SHP77 (cell line): ENCODE measurements around the gene LCOR.

Source experiments
- DNase-seq, 2 experiments: peaks; one replicate each; lab custom pipeline; 2025; lab: John Stamatoyannopoulos, UW

LCOR gene

GRCh38 chr10:97012470-97012869, 180.4 kb downstream of the LCOR start:
- no peak for DNase-seq

- no peak for DNase-seq
Measured at GRCh38 chr10:97013568-97013967, 181.5 kb downstream of the LCOR start.

DNA sequence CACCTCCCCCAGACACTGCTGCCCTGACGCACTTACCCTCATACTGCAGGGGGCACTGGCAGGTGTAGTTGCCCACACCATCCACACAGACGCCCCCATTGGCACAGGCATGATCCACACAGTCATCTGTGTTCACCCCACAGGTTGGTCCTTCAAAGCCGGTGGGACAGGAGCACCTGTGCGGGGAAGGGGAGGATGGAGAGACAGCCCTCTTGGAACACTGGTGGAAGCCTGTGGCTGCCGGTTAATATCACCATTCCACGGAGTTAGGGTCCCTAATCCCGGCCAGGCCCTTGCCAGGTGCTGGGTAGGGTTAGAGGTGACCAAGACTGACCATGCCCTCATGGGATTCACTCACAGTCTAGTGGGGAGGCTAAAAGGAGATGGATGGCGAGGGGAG, 181.9 kb downstream of the LCOR start:
- DNase-seq = no peak

- no peak for DNase-seq
Measured at GRCh38 chr10:97015240-97015639, 183.1 kb downstream of the LCOR start.

- no peak for DNase-seq
Measured at GRCh38 chr10:97016728-97017473, 184.8 kb downstream of the LCOR start.

DNA sequence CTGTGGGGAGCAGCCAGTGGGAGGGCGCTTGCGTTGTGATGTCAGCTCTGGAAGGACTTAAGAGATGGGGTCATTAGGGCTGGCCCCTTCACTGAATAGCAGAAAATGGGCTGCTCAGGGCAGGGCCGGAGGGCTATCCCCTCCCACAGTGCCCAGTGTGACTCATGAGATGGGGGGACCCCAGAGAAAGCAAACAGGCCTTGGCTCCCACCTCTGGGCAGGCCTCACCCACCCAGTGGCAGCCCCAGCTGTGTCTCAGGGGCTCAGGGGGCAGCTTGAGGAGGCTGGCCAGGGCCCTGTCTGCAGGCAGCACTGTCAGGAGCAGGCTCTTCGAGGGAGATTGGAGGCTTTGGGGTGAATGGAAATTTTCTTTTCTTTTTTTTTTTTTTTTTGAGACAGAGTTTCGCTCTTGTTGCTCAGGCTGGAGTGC, 185.4 kb downstream of the LCOR start:
- no peak for DNase-seq

DNA sequence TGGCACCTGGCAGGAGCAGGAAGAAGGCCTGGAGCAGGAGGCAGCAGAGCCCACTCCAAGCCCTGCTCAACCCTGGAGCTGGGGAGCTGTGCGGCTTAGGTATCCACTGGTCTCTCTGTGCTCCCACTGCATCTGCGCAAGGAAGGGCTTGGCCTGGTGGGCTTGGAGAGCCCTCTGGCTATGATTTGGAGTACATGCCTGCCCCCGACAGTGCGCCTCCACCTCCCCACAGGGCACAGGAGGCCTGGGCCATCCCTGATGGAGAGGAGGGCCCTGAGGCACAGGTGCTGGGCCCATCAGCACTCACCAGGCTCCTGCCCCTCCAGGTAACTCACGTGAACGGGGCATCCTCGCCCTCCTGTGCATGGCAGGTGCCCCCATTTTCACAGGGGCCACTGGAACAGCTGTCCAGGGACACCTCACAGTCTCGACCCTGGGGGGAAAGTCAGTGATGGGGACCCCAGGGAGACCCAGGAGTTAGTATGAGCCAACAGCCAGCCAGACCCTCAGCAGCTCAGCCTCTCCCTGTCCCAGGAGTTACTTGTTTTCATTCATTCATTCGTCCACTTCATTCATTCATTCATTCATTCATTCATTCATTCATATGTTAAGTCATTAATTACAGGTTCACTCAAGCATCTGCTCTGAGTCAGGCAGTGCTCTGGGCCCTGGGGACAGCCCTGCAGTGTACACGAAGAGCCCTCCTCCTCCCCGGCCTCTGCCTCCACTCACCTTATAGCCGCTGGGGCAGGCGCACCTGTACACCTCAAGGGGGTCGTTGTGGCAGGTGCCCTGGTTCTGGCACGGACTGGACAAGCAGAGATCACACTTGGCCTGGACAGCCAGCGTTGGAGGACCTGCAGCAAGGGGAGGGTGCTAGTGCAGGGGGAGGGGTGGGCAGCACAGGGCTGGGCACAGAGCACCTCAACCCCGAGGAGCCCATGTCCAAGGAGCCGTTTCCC, 186.4 kb downstream of the LCOR start:
- DNase-seq = no peak

DNA sequence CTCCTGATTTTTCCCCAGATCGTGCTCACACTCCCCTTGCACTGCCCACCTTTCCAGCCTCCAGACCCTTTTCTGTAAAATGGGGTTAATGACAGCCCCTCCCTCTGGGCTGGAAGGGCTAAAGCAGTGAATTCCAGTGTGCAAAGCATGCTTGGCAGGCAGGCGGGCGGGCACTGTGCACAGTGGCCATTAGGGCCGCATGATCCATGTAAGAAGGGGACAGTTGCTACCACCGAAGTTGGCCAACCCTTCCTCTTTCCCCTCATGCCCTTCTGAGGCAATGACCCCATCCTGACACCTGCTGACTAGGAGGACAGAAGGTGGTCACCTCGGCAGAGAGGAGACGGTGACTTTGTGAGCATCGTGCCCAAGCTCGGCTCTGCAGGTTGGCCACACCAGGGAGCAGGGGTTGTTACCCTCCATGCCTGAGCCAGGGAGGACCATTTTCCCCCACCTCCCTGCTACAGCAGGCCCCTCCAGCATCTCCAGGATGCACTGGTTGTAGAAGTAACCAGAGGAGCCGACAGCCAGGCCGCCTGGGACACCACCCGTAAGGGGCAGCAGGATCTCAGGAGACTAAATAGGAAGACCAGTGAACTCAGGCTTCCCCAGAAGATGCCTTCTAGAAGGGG, 187.2 kb downstream of the LCOR start:
- DNase-seq = no peak

DNA sequence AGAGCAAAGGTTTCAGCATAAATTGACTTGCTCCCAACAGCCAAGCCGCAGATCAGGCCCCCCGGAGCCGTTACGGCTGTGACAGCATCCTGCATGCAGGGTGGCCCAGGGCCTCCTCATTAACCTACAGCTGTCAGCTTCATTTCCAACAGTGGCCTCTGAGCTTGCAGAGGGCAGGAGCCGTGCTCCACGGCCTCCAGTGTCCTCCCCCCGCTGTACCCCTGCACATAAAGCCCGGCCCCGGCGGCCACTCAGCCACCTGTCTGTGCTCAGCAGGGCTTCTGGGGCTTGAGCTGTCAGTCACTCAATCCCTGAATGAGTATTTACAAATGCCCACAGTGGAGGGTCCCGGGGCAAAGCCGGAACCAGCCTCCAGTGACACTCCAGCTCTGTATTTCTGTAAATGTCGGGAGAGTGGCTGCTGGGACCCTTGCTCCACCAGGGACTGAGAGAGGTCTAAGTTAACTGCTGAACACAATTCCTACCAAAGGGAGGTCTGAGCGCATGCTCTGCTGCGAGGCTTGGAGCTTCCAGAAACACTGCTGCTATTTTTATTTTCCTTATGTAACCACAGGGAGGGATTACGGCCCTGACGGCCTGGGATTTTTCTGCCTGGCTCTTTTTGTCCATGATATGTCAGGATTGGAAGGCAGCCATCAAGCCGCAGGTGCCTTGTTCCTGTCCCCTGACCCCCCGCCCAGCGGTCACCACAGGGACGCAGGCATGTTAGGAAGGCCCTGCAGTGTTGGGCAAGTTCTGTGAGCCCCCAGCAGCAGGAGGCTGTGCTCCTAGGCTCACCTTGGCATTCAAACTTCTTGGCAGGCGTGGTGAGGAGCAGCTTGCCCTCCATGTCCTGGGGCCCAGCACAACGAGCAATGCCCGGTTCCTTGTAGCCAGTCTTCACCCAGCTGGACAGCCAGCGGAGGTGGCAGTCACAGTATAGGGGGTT, 188.6 kb downstream of the LCOR start:
- DNase-seq = peak; percentile 78 to 84

DNA sequence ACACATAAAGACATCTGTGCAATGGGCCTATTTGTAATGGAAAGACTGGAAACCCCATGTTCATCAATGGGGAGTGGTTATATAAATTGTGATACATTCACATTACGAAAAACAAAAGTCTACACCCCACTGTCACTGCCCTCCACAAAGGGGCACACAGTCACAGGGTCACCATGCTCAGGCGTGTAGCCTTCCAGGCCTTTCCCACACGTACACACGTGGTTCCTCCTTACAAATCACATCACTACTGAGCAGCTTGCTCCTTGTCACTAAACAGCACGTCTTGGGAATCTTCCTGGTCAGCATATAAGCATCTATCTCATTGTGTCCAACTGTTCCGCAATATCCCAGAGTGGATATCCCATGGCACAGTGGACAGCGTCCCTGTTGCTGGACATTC, 190.5 kb downstream of the LCOR start:
- no peak for DNase-seq

GRCh38 chr10:97023401-97024167, 191.5 kb downstream of the LCOR start:
- DNase-seq = no peak

DNA sequence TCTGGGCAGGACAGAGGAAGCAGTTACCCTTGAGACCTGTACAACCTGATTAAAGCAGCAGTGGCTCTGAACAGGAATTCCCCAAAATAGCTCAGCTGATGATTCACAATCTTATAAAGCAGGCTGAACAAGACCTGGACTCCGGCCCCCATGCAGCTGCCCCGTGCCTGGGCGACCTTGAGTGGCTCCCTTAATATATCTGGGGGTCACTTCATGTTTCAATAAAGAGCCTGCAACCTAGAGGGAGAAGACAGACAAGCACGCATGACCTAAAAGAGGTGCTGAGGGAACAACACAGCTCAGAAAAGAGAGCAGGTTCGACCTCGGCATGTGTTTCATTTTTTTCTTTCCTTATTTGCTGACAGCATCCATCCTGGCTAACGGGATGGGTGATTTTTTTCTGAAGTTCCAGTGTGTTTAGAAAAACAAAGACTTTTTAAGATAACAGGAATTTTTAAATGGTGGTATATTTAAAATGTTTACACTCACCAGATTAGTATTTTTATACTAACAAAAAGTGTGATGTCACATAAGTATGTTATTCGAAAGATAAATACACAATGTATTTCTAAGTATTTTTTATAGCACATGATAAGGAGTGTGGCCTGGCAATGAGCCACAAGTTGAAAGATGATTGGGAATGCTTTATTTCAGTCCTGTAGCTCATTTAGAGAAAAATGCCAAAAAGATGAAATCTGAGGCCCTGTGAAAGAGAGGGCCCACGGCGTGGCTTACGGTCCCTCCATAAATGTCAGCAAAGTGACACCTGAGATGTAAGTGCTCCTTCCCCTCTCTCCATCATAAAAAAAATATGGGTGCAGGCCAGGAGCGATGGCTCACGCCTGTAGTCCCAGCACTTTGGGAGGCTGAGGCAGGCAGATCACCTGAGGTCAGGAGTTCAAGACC, 192.3 kb downstream of the LCOR start:
- no peak for DNase-seq

- DNase-seq = peak; percentile 27 to 43
Measured at GRCh38 chr10:97025613-97026242, 193.6 kb downstream of the LCOR start.

DNA sequence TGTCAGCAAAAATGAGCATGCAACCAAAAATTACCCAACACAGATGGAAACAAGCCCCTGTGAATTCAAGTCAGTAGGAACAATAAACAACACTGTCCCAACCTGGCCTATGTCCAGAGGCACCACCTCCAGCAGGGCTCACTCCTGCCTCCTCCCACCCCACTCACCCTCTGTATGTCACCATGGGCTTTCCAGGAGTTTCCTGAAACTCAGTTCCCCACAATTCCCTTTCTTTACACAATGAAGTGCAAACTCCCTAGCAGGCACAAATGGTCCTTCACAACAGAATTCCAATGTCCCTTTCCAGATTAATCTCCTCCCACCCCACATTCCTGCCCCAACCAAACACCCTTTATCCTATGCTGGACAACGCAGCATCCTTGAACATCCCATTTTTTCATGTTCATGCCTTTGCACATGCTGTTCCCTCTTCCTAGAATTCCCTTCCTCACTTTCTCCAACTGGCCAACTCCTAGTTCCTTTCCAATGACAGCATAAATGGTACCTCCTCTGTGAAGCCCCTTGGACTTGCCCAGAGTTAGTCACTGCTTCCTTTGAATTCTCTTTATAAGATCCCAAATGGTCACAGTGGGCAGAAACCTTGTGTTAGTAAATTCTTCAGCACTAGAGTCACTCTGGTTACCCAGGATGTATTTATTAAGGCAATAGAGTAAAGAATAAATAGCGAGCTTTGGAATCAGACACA, 196.2 kb downstream of the LCOR start:
- DNase-seq = no peak

DNA sequence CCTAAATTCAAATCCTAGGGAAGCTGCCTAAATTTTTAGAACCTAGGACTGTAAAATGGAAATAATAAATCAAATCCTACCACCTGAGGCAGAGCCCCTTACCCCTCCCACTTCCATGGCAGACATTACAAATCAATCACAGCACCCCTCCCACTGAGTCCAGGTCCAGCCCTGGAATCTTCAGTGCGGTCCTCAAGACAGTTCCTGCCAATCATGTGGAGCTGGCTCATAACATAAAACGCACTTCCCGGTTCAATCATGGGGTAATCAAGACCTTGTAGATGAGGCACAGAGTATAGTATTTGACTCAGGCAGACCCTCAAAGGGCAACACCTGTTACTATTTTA, 196.7 kb downstream of the LCOR start:
- no peak for DNase-seq

GRCh38 chr10:97029271-97029670, 197.2 kb downstream of the LCOR start:
- DNase-seq = no peak

DNA sequence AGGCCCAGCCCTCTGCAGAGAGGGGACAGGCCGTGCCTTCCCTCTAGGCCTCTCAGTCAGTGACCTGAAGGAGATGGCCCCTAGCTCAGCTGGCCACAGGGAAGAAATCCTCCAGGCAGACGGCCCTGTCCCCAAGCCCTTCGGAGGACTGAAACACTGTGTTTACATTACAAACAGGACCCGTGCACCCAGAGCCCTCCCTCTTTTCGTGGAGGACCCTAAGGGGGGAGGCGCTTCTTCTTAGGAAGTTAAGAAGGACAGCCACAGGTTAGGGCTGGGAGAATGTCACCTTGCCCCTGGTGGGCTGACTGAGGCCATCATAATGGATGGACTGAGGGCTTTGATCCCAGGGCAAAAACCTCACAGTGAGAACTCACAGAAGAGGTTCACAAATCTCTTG, 198.8 kb downstream of the LCOR start:
- no peak for DNase-seq

- DNase-seq = no peak
Measured at GRCh38 chr10:97031459-97031858, 199.4 kb downstream of the LCOR start.

DNA sequence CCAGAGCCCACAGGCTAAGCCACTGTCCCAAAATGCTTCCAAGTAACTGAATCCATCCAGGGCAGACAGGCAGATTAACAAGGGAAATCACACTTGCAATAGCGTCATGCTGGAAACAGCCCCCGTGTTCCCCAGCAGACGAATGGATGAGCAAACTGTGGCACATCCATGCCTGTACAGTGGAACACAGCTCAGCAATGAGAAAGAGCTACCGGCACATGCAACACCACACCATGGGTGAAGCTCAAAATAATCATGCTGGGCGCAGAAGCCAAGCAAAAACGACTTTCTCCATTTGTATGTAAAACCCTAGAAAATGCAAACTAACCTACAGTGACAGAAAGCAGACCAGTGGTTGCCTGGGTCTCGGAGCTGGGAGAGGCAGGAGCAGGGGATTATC, 200.5 kb downstream of the LCOR start:
- DNase-seq = no peak
